ENCODE results near the gene ARID1A. TPM values are rescaled to one million over a fixed set of nuclear protein-coding genes. Genes with fewer than 3 reads are reported as not detected.

The ARID1A gene
- total RNA-seq, 1 donor from 2014 or later: 64.3 TPM

DNA sequence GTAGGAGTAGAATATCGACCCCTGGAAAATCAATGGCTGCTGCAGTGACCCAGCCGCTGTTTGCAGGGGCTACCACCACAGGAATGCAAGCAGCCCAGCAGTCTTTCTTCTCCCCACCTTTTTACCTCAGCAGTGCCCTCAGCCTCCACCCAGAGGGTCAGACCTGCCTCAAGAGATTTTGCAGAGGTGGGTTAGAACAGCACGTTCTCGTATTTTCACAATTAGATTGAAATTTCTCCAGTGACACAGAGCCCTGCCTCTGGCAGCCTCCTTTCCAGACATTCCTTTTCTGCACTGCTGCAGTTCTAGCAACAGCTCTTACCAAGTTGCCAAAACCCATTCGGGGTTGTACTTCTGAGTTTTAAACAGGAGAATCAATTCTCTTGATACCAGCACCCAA is 53.6 kb downstream of the ARID1A start:
- H3K27ac ChIP-seq: no peak overlapping the region

GRCh38 chr1:26750428-26750827 is 54.6 kb downstream of the ARID1A start:
- intact Hi-C loops (cut with DNase I): no loop called here
- H3K4me1 ChIP-seq: peaks cover 46% of the 10 kb centered on the region
- no peak for ATAC-seq
- H3K27me3 ChIP-seq: no peaks in the 10 kb centered on the region
- peaks cover 51% of the 10 kb centered on the region for H3K36me3 ChIP-seq
- no peak for TF ChIP-seq CTCF (IDR thresholded peaks at IDR 0.05)
- no peak for DNase-seq
- H3K9me3 ChIP-seq: no peaks in the 10 kb centered on the region
- H3K4me3 ChIP-seq: no peak overlapping the region
- H3K27ac ChIP-seq: no peak overlapping the region

More for the DNA sequence above, 53.6 kb downstream of the ARID1A start:
- Histone ChIP-seq H3K36me3 (peaks cover 55% of the 10 kb centered on the region), H3K4me1 (peaks cover 55% of the 10 kb centered on the region), H3K27me3 (no peaks in the 10 kb centered on the region), H3K9me3 (no peaks in the 10 kb centered on the region), H3K4me3 (no peak overlapping the region)
- ATAC-seq (no peak), DNase-seq (no peak)
- intact Hi-C loops (cut with DNase I): no loop called here
- TF ChIP-seq CTCF (IDR thresholded peaks at IDR 0.05): no peak

DNA sequence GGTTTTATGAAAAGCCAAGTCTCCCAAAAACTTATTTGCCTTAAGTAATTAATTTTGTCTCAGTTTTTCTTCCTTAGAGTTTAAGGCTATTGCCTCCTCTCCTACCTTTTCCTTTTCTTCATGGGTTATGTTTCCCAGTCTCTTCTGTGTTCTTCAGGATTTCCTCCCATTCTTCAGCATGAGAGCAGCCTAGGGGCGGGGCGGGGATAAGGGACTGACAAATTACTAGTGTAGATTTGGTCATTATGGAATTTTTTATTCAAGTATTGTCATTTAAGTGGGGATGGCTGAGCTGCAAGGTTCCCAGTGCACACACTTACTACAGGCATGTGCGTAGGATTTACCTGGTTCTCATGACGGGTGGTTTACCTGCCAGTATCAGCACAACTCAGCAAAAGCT is 56.7 kb downstream of the ARID1A start:
- Histone ChIP-seq H3K27ac (peak overlapping the region; percentile 58), H3K4me1 (peaks cover 40% of the 10 kb centered on the region), H3K4me3 (no peak overlapping the region), H3K27me3 (no peaks in the 10 kb centered on the region), H3K9me3 (no peaks in the 10 kb centered on the region), H3K36me3 (peaks cover 38% of the 10 kb centered on the region)
- ATAC-seq (no peak), DNase-seq (no peak)
- no peak for TF ChIP-seq CTCF (IDR thresholded peaks at IDR 0.05)
- intact Hi-C loops (cut with DNase I): no loop called here

DNA sequence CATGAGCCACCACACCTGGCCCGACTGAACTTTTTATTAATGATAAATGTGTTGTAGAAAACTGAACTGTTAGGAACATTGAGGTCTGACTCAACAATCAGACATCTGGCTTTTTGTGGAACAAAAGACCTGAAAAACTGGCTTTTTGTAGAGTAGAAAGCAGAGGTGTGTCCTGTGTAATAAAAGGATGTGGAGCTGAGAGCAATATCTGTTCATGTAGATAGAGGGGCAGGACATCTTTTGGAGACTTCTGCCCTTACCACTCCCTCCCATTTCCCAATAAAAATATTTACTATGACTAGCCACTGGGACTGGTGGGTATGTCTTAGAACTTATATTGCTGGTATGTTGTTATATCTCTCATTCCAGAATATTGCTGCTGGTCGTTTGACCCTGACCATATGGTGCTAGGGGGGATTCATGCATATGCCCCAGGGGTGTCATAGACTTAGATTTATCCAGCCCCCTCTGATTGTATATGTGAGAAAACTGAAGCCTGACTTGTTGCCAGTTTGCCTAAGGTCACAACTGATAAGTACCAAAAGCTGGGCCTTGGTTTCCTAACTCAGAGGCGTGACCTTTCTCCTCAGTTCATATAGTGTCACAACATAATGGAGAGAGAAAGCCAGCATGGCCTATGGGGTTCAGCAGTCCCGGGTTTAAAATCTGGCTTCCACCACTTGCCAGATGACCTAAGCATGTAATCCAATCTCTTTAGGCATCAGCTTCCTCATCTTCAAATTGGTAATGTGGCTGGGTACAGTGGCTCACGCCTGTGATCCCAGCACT is 58.5 kb downstream of the ARID1A start:
- intact Hi-C loops (cut with DNase I): no loop called here
- Histone ChIP-seq H3K36me3 (peaks cover 52% of the 10 kb centered on the region), H3K4me3 (no peak overlapping the region), H3K27ac (no peak overlapping the region), H3K9me3 (no peaks in the 10 kb centered on the region), H3K27me3 (no peaks in the 10 kb centered on the region), H3K4me1 (peaks cover 34% of the 10 kb centered on the region)
- DNase-seq: no peak
- ATAC-seq: no peak
- no peak for TF ChIP-seq CTCF (IDR thresholded peaks at IDR 0.05)

DNA sequence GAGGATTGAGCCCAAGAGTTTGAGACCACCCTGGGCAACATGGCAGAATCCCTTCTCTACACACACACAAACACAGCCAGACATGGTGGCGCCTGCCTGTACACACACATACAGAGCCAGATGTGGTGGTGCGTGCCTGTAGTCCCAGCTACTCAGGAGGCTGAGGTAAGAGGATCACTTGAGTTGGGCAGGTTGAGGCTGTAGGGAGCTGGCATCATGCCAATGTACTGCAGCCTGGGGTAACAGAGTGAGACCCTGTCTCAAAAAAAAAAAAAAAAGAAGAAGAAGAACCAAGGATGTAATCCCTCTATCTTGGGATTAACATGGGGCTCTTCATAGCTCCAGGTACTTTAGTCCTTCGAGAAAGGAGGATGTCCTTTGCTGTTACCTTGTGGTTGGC is 62.5 kb downstream of the ARID1A start:
- TF ChIP-seq CTCF (IDR thresholded peaks at IDR 0.05): no peak
- intact Hi-C loops (cut with DNase I): no loop called here
- peaks cover 5% of the 10 kb centered on the region for H3K4me1 ChIP-seq
- no peak for ATAC-seq
- DNase-seq: no peak
- no peaks in the 10 kb centered on the region for H3K27me3 ChIP-seq
- no peak overlapping the region for H3K27ac ChIP-seq
- no peaks in the 10 kb centered on the region for H3K9me3 ChIP-seq
- peaks cover 53% of the 10 kb centered on the region for H3K36me3 ChIP-seq
- no peak overlapping the region for H3K4me3 ChIP-seq

Measured in upper lobe of right lung (tissue), 1 donor.